NCI-H82 treated with DMSO at 0.1 percent for 48 hours (cell line): ENCODE results near the gene NINJ2.
A peak's percentile ranks its signal among the peaks of the same experiment; 100 is the strongest.

Experiments
- DNase-seq: peaks from one replicate; lab custom pipeline; 2025; ENCODE audit not compliant: unreplicated experiment; lab: John Stamatoyannopoulos, UW

NINJ2 gene

GRCh38 chr12:674272-674781, 11.1 kb upstream of the NINJ2 start:
- no peak for DNase-seq

GRCh38 chr12:673849-674248, 10.6 kb upstream of the NINJ2 start:
- no peak for DNase-seq

GRCh38 chr12:669576-669945, 6.3 kb upstream of the NINJ2 start:
- DNase-seq = no peak

- no peak for DNase-seq
Measured at GRCh38 chr12:668090-668481, 4.8 kb upstream of the NINJ2 start.

GRCh38 chr12:666766-667308, 3.6 kb upstream of the NINJ2 start:
- no peak for DNase-seq

- DNase-seq = no peak
Measured at GRCh38 chr12:666066-666465, 2.8 kb upstream of the NINJ2 start.

- no peak for DNase-seq
Measured at GRCh38 chr12:664779-665092, 1.5 kb upstream of the NINJ2 start.

- no peak for DNase-seq
Measured at GRCh38 chr12:664075-664778, 982 bp upstream of the NINJ2 start.

GRCh38 chr12:662566-663292, 516 bp downstream of the NINJ2 start:
- DNase-seq = no peak

GRCh38 chr12:661720-662486, 1.3 kb downstream of the NINJ2 start:
- no peak for DNase-seq

- peak; percentile 12 for DNase-seq
Measured at GRCh38 chr12:659090-659683, 4.1 kb downstream of the NINJ2 start.

GRCh38 chr12:650983-651382, 12.3 kb downstream of the NINJ2 start:
- DNase-seq = no peak

- DNase-seq = no peak
Measured at GRCh38 chr12:647385-648085, 15.7 kb downstream of the NINJ2 start.

GRCh38 chr12:646442-647384, 16.5 kb downstream of the NINJ2 start:
- DNase-seq = no peak

- DNase-seq = no peak
Measured at GRCh38 chr12:645563-646071, 17.6 kb downstream of the NINJ2 start.

GRCh38 chr12:644818-645552, 18.3 kb downstream of the NINJ2 start:
- no peak for DNase-seq

GRCh38 chr12:644303-644639, 19.0 kb downstream of the NINJ2 start:
- DNase-seq = no peak

GRCh38 chr12:643475-644302, 19.6 kb downstream of the NINJ2 start:
- DNase-seq = no peak
